Effector CD8-positive, alpha-beta T cell (primary cell): ENCODE results near the gene C2CD4C.
"Not testable (repeated sequence)": the region's sequence is repeated elsewhere in the genome, so short reads cannot be mapped to it uniquely, and the experiment has no call there.

Experiments
- DNase-seq: peaks from one replicate; lab custom pipeline; 2025; lab: John Stamatoyannopoulos, UW

Gene C2CD4C

GRCh38 chr19:383922-384798 is 24.8 kb downstream of the C2CD4C start:
- no peak for DNase-seq

DNA sequence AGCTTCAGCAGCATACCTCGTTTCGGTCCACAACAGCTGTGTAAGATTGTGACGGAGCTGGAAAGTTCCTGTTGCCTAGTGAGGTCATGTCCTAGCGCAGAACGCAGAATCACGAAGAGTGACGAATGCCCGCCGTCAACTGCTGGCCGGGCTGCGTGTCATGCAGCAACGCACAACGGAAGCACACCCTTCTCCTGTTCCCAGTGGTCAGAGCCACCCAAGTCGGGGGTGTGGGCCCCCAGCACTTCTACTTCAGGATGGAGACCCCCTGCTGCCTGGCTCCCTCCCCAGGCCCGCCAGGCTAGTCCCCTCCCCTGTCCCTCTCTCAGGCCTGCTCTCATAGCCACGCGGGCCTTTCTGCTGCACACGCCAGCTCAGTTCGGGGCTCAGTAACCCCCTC is 25.9 kb downstream of the C2CD4C start:
- no peak for DNase-seq

DNA sequence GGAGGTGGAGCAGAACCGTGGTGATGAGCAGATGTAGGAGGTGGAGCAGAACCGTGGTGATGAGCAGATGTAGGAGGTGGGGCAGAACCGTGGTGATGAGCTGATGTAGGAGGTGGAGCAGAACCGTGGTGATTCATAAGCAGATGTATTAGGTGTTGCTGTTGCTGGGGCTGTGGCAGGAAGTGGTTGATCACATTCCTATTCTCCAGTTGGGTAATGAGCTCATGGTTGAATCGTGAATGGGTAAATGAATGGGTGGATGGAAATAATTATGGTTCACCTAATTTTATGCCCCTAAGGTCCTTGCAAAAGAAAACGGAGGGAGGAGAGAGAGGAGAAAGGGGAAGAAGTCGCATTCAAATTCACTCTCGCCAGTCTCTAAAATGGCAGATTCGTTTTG is 26.4 kb downstream of the C2CD4C start:
- not testable (repeated sequence) for DNase-seq

GRCh38 chr19:381901-382300 is 27.0 kb downstream of the C2CD4C start:
- DNase-seq, result not testable (repeated sequence)

- not testable (repeated sequence) for DNase-seq
These were observed 28.2 kb downstream of the C2CD4C start for GRCh38 chr19:380618-381219.

DNA sequence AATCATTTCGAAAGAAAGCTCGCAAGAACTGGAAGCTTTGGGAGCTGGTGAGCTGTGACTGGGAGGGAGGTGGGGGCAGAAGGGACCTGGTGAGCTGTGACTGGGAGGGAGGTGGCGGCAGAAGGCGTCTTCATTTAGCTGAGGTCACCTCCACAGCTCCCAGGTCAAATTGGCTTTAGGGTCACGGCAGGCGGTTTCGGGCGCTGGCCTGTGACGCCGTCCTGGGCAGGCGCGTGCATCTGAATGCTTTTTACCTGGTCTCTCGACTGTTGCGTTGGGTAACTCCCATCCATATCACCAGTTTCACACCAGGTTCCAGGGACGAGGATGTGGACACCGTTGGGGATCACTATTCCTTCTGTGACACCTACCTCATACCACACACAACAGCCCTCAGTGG is 29.2 kb downstream of the C2CD4C start:
- DNase-seq, result no peak

- no peak for DNase-seq
These were observed 30.2 kb downstream of the C2CD4C start for GRCh38 chr19:378706-379105.

- DNase-seq, result no peak
These were observed 31.0 kb downstream of the C2CD4C start for GRCh38 chr19:377801-378581.

- DNase-seq, result no peak
These were observed 32.9 kb downstream of the C2CD4C start for GRCh38 chr19:376111-376470.

DNA sequence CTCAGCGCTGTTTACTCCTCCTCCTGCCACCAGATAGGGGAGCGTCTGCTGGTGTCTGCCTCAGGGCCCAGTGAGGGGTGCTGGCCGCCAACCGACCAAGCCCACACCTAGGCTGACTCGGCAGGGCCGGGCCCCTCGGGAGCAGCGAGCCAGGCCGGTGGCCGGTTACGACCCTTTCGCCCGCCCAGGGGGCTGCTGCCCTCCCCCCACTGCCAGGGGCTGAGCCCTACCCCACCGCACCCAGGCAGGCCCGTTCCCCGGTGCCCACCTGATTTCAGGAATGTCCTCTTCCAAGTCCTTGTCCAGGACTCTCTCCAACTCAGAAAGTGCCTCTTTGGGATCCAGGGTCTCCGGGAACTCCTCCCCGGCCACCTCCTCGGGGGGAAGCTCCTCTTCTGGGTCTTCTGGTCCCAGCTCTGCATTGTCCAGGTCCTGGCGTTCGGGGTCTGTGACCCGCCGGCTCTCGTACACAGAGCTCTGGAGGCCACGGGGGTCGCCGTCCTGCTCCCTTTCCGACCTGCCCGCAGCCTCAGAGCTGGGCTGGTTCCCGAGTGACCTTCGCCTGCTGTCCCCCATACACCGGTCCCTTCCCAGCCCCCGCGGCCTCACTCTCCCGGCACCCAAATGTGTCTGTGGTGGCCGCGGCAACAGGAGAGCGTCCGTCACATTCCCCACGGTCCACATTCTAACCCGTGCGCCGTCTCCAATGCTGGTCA is 33.4 kb downstream of the C2CD4C start:
- no peak for DNase-seq

GRCh38 chr19:374886-375235 is 34.1 kb downstream of the C2CD4C start:
- no peak for DNase-seq

GRCh38 chr19:374183-374885 is 34.6 kb downstream of the C2CD4C start:
- no peak for DNase-seq

GRCh38 chr19:373391-374182 is 35.4 kb downstream of the C2CD4C start:
- DNase-seq, result no peak

DNA sequence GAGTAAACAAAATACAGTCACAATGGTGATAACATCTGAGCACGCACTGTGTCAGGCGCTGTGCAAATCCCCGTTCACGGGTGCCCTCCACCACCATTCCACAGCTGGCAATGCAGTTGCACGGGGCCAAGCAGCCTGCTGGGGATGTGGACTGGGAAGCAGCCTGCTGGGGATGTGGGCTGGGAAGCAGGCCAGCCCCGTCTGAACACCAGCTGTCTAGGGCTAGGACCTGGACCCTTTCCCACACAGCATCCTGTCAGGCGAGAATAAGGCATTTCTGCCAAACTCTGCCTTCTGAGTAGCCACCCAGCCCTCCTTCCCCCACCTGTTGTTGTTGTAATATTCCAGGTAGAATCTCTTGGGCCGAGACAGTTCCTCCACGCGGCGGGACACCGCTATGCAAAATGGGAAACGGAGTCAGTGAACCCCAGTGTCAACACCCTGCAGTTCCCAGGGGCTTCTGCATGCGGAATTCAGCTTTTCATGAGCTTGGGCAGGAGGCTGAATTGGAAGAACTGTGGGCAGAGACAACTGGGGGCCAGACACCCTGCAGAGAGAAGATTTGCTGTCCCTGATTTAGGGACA is 36.5 kb downstream of the C2CD4C start:
- DNase-seq, result no peak

DNA sequence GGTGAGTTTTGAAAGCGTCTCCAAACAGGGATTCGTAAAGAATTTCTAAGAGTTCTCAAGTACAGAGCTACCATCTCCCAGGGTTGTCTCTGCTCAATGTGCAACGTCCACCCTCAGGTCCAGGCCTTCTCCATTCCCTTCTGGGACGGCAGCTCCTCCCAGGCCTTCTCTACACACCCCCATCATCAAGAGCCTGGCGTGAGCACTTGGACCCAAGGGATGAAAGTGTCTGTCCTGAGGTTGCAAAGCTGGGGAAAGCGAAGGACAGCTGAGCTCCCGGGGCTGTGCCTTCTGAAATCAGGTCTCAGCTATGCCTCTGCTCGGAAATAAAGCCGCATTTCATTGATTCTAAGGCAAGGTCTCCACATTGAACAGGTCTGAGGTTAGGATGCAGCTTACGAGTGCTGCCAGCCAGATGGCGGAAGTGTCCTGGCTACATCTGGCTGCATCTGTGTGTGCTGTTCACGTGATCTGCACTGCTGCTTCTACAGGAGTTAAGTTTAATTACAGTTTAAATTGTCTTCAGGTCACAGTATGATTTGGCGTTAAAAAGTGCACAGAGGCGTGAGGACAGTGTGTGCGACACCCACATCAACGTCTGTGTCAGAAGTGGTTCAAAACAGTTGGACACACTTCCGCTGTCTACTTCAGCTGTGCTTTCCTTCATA is 37.3 kb downstream of the C2CD4C start:
- no peak for DNase-seq

DNA sequence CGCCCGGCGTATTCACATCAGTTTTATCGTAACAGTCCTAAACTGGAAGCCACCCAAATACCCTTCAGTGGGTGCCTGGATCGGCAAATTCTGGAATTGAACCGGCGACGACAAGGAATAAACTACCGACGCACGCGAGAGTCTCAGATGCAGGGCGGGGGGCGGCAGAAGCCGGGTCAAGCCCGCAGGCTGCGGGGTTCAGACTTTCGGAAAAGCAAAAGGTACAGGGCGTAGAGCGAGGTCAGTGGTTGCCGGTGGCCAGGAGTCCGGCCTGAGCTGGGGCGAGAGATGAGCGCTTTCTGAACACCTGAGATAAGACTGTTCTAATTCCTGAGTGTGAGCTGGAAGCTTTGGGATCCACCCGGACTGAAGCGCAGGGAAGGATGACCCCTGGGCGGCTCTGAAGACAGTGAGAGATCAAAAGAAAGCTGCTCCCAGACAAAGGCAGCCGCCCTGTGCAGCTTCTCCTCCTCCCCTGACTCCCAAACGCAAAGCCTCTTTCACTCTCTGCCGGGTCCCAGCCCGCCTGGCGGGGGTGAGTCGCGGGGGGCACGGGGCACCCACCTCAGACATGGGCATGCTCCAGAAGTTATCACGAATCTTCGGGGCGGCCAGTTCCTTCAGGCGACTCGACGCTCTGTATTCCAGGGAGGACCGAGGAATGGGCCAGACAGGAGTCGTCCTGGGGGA is 38.2 kb downstream of the C2CD4C start:
- DNase-seq, result no peak

DNA sequence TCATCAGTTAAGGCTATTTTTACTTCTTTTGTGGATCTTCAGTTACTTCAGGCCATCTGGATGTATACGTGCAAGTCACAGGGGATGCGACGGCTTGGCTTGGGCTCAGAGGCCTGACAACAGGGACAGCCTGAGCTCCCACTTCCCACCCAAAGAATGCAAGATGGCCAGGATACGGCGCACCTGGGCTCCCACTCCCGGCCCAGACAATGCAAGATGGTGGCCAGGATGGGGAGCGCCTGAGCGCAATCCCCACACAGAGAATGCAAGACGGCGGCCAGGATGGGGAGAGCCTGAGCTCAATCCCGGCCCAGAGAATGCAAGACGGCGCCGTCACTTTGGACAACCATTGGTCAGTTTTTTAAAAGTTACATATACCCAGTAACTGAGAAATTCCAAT is 39.1 kb downstream of the C2CD4C start:
- DNase-seq, result no peak

DNA sequence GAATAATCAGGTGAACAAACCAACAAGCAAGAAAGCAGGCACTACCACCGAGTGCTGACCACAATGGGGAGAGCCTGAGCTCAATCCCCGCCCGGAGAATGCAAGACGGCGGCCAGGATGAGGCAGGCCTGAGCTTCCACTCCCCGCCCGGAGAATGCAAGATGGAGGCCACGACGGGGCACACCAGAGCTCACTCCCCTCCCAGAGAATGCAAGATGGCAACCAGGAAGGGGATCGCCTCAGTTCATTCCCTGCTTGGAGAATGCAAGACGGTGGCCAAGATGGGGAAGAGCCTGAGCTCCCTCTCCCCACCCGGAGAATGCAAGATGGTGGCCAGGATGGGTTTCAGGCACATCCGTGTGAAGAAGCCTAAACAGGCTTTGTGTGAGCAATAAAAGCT is 39.7 kb downstream of the C2CD4C start:
- DNase-seq, result no peak

DNA sequence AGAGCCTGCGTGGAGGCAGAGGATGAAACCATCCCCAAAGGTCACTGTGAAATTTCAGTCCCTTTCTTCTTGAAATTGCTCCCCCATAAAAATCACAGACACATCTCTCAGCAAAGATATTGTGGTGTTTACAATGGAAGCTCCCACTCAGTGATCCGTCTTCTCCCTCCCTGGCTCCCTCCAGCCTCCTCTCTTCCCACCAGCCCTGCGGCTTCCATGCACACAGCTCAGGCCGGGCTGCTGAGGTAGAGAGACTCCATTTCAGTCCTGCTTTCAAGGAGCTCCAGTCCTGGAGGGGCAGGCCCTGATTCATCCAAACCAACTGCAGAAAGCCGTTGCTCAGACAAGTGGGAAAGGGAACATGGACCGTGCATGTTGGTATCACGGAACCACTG is 40.3 kb downstream of the C2CD4C start:
- DNase-seq, result no peak
